RPMI8226 (cell line): ENCODE data around the gene PABPN1.

Experiments
- DNase-seq: peaks from one replicate; pipeline ENCODE4 v3.0.0-alpha.2; 2015

Gene PABPN1

DNA sequence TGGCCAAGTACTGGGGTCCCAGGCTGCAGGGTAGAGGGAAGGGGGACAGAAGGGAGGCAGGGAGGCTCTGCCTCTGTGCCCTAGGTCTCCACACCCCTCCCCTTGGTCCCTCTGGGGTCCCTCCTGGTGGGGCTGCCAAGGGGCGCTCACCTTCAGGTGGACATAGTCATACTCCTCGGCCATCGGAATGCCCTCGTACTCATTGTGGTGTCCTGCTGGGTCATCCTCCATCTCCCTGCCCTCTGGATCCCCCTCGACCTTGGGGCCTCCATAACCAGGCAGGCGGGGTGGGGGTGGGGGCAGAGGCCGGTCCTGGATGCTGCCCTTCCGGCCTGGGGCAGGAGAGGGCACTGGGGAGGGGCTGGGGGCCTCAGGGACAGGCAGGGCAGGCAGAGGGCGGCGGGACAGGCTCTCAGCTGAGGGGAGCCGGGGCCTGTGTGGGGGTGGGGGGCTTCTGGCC lies 37.9 kb downstream of the PABPN1 start:
- no peak for DNase-seq

DNA sequence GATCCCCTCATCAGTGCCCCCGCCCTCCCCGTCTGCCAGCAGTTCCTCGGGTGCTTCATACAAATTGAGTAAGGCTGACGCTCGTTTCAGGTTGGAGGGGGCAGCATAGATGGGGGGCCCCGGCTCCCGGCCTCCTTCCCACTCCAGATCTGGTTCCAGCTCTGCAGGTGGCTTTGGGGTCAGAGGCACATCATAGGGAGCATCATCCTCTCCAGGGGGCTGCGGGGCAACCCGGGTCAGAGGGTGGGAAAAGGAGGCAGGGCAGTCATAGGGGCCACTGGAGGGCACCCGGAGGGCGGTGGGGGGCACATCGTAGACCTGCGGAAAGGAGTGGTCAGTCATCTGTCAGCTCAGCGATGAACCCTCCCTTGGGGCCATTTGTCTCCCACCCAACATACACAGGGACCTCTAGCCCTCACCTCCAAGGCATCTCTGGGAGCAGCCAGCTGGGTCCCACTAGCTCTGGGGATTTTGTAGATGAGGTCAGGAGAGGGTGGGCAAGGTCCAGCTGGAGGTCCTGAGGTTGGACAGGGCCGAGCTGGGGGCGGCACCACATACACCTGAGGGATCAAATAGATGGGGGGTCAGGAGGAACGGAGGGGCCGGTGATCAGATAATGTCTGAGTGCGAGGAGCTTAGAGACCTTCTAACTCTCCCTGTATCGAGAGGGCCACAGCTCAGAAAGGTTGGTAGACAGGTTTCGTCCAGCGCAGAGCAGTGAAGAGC lies 38.6 kb downstream of the PABPN1 start:
- DNase-seq = no peak

DNA sequence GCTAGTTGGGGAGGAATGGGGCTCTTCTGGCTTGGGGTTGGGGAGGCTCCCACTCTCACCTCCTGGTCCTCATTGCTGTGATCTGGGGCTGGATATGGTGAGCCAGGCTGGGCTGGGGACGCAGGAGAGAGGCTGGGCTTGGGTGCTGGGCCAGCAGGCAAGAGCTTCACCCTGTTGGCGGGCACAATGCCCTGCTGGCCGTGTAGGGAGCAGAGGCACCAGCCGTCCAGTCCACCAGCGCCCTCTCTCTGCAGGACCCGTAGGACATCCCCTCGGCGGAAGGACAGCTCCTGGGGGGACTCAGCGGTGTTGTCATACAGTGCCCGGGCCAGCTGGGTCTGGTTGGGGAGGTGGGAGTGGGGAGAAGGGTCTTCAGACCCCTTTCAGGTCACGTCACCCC lies 39.2 kb downstream of the PABPN1 start:
- DNase-seq = peak; percentile 47

DNA sequence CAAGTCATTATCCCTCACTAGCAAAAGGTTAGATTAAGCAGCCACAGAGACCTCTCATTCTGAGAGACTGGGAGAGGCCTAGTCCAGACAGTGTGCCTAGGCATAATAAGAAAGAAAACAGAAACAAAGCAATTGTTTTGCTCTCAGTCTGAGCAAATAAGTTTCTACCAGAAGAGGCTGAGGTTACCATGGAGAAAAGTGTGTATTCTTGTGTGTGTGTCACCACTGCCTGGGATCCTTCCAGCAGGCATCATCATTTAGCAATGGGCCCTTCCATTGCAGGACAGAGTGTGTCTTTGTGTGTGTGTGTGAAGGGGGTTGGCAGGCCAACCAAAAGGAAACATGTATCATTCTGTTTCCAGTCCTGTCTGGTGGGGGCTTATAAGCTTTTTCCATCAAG lies 40.1 kb downstream of the PABPN1 start:
- no peak for DNase-seq

DNA sequence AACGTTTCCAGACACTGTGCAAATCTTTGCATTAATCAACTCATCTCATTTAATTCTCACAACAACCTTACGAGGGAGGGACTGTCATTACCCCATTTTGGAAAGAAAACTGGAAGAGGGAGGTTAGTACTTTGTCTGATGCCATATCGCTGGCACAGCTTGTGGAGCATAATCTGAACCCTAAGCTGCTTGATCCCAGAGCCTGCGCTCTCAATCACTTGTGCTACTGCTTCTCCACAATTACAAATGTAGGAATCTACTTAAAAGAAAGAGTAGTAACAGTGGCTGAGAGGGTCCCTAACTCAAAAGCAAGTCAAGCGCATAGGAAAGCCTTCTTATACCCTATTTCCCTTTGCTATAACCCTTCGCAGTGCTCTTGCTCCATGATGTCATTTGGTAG lies 40.5 kb downstream of the PABPN1 start:
- no peak for DNase-seq

DNA sequence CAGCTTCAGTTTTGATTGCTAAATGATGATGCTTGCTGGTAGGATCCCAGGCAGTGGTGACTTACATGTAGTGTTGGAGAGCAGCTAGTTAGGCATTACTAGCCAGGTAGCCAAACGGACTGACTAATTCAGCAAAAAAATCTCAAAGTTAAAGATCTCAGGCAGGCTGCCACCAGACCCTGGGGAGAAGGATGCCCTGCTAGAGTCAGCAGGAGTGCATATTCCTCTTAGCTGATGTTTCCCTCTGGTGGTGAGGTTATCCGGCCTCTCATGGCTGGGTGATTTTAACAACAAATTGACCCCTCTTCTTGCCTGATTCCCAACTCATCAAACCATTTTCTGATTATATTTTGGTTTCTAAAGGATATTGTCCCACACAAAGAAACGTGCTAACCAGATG lies 40.9 kb downstream of the PABPN1 start:
- DNase-seq = peak; percentile 32

DNA sequence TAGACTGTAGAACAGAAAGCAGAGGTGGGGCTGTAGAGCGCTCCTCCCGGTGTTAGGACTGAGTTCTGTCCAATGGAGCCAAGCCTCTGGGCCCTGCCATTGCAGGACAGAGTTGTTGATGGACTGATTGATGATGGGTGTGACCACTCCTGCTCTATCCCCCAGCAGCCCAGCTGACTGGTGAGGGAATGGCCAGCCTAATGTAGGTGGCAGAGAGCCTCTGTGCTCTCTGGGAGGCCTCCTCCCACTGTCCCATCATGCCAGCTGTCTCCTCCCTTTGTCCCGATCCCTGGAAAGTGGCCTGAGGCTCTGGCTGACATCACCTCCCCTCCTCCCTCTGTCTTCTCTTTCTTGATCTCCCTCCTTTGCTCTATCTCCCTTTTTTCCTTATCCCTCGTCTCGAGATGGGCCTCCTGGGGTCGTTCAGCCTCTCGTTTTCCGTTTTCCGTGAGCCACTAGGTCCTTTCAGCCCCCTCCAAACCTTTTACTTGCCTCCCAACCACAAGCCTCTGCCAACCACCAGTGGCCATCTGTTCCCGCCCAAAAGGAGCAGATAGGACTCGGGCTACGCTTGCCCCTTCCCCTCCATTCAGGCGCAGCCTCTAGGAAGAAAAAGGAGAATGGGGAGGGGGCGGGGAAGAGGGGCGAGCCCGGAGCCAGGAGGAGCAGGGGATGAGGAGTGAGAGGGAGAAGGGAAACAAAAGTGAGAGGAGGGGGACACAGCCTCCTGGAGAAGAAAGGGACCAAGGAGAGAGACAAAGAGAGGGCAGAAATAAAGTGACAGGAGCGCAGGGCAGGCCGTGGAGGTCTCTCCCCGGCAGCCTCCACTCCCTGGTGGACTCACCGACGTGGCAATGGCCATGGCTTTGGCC lies 43.1 kb downstream of the PABPN1 start:
- no peak for DNase-seq

DNA sequence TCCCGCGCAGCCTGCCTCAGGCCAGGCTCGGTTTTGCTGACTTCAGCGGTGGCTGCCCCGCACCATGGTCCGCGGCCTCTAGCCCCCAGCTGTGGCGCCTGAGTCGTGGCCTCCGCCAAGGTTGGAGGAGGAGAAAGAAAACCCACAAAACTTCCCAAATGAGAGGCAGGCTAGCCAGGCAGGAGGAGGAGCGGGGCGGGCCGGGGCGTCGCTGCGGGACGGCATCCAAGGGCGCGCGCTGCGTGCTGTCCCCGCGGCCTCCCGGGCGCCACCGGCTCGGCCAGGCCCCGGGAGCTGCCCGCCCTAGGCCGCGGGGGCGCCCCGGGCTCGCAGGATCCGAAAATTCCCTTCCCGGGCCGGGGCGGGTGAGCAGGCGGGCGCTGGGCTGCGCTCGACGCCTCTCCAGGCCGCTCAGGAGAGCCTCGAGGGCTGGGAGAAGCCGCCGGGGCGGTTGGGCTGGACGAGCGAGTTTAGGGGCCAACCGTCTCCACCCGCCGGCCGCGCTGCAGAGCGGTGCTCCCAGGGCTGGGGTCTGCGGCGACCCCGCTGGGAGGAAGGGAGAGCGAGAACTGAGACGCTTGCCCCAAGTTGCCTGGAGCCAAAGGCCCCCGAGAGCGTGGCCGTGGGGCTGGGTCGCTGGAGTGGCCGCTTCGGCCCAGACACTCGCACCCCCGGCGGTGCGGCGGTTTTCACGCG lies 43.9 kb downstream of the PABPN1 start, which contains the start of gene EFS:
EFS (minus strand) TSS at position 137 of the 696 bp plus-strand sequence. CDS start 147 bp downstream, outside the sequence.
- no peak for DNase-seq

DNA sequence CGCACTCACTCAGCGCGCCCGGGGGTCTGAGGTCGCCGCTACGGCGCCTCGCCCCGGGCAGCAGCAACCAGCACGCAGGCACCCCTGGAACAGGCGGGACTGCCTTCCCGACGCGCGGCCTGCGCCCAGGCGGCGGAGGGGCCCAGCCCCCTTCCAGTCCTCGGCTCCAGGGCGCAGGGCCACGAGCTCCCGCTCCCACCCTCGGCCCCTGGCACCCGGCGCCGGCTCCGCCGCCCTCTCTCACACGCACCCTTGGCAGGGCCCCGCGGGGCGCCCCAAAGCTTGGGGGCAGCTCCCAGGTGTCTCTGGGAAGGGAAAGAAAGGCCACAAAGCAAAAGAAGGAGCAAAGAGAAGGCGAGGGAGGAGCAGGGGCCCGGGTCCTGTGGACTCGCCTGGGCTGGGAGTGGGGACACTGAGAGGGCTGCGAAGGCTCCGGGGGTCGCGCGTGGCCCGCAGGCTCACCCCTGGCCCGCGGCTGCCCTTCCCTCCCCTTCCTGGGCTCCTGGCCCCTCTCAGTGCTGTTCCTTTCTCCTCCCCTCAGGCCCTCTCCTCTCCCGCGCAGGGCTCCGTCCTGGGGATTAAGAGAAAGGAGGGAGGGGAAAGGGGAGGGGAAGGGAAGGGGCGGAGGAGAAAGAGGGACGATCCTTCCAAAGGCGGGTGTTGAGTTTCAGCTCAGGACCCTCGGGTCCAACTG lies 44.6 kb downstream of the PABPN1 start:
- no peak for DNase-seq

DNA sequence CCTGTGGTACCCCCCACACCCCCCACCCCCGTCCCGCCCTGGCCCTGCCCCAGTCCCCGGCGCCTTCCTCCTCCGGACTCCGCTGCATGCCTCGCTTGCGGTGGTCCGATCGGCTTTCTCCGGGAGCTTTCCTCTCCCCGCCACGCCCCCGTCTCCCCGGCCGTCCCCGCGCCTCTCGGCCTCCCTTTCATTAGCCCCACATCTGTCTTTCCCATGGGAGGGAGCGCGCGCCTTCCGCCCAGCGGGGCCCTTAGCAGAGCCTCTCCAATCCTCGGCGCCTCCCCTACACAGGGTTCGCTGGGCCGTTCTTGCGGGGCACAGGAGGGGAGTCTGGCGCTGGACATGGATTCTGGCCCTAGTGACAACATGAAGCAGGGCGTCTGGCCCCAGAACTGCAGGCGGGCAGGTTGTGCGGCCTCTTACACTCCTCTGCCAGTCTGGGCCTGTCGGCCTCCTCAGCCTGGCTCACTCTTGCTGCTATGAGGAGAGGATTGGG lies 45.2 kb downstream of the PABPN1 start:
- no peak for DNase-seq

DNA sequence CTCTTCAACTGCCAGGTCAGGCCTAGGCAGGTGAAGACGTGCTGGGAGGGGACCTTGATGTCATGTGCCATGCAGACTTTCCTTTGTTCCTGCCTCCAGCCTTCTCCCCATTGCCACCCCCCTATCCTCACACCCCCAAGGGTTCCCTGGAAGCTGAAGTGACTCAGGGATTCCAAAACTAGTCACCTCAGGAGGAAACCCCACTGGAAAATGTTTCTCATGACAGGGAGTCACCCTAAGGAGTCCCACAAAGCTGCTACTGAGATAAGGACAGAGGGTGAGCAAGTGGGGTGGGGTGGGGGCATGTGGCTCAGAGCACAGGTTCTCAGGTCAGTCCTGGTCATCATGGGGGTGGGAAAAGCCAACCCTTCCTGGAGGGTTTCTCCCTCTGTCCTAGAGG lies 49.0 kb downstream of the PABPN1 start:
- DNase-seq = no peak

DNA sequence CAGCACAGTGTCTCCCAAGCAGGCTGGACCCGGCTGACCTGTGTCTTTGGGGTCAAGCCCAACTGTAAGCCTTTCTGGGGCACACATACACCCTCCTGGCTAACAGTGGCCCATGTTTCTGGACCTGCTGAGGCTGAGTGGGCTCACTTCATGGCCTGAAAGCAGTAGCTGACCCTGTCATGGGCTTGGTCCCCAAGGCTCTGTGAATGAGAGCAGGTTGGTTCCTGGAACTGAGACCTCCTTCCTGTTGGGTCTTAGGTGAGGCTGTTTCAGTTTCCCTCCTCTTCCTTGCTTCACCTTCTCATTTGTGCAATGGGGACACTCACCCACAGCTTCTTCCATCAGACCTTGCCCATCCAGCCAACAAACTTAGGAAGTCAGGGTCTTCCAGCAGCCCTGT lies 50.6 kb downstream of the PABPN1 start:
- DNase-seq = no peak

DNA sequence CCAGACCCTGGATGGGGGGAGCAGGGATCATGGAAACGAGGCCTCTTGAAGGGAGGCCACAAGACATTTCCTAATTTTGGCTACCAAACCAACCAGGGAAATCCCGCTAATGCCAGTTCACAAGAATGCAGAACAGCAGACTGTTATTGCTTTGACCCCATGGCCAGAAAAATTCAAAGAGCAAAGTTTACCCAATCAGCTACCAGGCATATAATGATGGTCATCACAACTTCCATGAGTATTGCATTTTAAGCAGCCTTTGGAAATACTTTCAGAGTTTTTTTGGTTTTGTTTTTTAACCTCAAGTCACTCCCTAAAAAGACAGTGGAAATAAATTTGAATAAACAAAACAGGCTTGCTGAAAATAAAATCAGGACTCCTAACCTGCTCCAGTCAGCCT lies 51.3 kb downstream of the PABPN1 start, which contains the start of gene IL25:
IL25 (plus strand) TSS at position 301 of the 400 bp plus-strand sequence.
- DNase-seq = no peak

DNA sequence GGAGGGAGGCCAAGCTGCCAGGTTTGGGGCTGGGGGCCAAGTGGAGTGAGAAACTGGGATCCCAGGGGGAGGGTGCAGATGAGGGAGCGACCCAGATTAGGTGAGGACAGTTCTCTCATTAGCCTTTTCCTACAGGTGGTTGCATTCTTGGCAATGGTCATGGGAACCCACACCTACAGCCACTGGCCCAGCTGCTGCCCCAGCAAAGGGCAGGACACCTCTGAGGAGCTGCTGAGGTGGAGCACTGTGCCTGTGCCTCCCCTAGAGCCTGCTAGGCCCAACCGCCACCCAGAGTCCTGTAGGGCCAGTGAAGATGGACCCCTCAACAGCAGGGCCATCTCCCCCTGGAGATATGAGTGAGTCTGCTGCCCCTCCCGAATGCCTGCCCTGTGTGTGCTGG lies 51.8 kb downstream of the PABPN1 start:
- no peak for DNase-seq
